GM12892 (cell line): ENCODE measurements around the gene ANKRD44.
A peak's percentile ranks its signal among the peaks of the same experiment; 100 is the strongest.

Experiments
- DNase-seq: peaks from one replicate; pipeline ENCODE4 v3.0.0; 2011; ENCODE audit not compliant: insufficient read length
- FAIRE-seq: peaks from 2 replicates; lab custom pipeline; 2011; peaks lifted over from hg19 to GRCh38; lab: Jason Lieb, UNC
- POLR2A ChIP-seq: IDR thresholded peaks from 2 replicates; pipeline ENCODE4 v1.6.1; 2011; ENCODE audit warnings: low read depth, low read length, control low read depth
- POLR2AphosphoS5 ChIP-seq: IDR thresholded peaks from 2 replicates; pipeline ENCODE4 v1.6.1; 2011; ENCODE audit warnings: low read depth, low read length, control low read depth
- TAF1 ChIP-seq: IDR thresholded peaks from 2 replicates; pipeline ENCODE4 v1.6.1; 2011; ENCODE audit warnings: low read depth, mild to moderate bottlenecking, control low read depth, low read length, borderline replicate concordance

Gene ANKRD44

GRCh38 chr2:196989496-196989895 lies 321.1 kb downstream of the ANKRD44 start:
- DNase-seq (no peak), FAIRE-seq (no peak)
- TF ChIP-seq POLR2AphosphoS5 (no peak), POLR2A (no peak), TAF1 (no peak)

DNA sequence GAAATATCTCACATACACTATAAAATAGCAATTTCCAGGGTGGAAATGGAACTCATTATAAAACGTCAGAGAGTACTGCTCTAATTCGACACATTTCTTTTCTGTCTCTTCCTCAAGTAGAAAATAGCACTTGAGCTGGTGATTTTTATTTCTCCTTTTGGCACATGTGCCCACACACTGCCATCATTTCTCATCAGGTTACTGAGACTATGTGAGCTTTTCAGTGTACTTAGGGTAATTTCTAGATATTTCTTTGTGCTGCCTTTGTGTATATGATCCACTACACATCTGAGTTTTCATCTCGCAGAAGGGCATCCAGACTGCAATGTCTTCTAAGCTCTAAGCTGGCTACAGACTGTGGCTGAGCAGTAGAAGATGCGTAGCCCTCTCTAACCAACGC lies 321.9 kb downstream of the ANKRD44 start:
- FAIRE-seq (no peak), DNase-seq (no peak)
- TF ChIP-seq TAF1, result no peak

- TF ChIP-seq POLR2AphosphoS5 (no peak), TAF1 (no peak), POLR2A (no peak)
- FAIRE-seq (peak; percentile 66), DNase-seq (no peak)
Measured at GRCh38 chr2:196987649-196988364, 322.8 kb downstream of the ANKRD44 start.

DNA sequence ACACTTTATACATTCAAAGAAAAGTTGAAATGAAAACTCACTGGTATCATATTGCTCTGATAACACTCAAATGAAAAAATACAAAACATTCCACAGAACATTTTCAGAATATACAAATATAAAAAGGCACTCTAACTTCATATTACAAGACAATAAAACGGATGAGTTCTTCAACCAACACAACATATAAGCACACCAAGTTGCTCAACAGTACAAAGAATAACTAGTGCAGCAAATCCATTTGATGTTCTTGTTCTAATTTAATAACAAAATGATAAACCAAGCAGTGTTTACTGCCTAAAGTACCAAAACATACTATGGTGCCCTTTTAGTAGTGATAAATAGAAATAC lies 323.3 kb downstream of the ANKRD44 start:
- FAIRE-seq (no peak), DNase-seq (no peak)
- no peak for TF ChIP-seq POLR2AphosphoS5
- no peak for TF ChIP-seq POLR2A
- no peak for TF ChIP-seq TAF1

DNA sequence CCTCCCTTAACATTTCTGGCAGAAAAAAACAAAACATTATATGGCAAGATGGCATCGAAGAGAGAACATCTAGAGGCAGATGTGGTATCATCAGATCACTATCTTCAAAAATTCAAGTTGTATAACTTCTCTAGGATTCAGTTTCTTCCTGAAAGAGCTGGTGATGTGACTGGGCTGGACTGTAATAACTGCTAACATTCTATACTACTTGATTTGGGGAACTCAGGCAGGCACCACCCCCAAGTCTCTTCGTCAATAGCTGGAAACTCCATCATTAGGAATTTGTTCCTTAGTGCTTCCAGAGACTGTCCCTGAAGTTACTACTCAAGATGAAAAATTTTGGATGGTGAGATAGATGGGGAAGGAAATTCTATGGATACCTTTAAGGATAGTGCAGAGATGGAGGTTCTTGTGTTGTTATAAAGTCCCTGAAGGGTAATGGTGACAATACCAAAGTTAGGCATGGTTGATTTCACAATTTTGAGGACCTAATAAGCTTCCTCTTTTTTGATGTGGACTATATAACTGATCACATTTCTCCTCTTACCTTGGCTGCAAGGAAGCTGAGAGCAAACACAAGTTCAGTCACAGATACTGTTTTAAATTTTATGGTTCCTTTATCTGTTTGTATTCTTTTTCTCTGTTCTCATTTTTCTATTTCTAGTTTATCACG lies 324.9 kb downstream of the ANKRD44 start:
- TF ChIP-seq POLR2A, result no peak
- TF ChIP-seq TAF1, result no peak
- no peak for TF ChIP-seq POLR2AphosphoS5
- FAIRE-seq, result no peak
- DNase-seq, result no peak

GRCh38 chr2:196984903-196985302 lies 325.7 kb downstream of the ANKRD44 start:
- DNase-seq (no peak), FAIRE-seq (peak; percentile 9)
- TF ChIP-seq TAF1 (no peak), POLR2AphosphoS5 (no peak), POLR2A (no peak)

- DNase-seq, result no peak
- no peak for TF ChIP-seq TAF1
- TF ChIP-seq POLR2AphosphoS5, result no peak
- TF ChIP-seq POLR2A, result no peak
Measured at GRCh38 chr2:196983934-196984333, 326.6 kb downstream of the ANKRD44 start.

DNA sequence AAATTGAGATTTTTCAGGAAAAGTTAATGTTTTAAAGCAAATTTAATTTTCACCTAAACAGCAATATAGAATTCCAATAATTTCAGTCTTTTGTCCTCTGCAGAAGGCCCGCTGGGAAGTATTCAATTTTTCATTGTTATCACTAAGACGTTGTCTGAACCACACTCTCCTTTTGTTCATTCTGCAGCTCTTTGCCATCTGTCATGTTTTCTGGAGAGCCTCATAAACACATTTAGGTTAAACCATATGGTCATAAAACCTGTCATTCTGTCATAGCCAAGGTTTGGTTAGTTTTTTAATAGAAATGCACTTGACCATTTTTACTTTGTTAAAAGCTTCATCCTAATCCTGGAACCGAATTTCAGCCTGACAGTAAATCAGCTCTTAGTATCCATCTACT lies 330.1 kb downstream of the ANKRD44 start:
- DNase-seq (no peak), FAIRE-seq (no peak)
- TF ChIP-seq TAF1 (no peak), POLR2A (no peak), POLR2AphosphoS5 (no peak)

More at GRCh38 chr2:196983934-196984333, 326.6 kb downstream of the ANKRD44 start:
- FAIRE-seq, result no peak

DNA sequence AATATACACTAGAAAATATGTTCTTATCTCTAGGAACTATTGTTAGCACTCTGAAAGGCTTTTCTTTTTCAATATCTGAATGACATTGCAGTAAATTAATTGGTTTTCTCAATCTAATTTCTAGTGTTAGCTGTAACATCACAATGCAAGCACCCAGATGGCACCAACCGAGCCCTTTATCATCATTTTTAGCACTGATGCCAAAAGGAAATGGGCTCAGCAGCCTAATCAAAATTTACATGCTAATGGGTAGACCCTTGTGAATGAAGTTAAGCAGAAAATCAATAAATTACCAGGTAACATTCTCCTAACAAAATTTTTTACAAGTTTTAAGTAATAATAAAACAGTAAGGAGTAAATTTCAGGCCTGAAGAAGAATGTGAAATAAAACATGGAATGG lies 330.6 kb downstream of the ANKRD44 start:
- no peak for TF ChIP-seq TAF1
- no peak for TF ChIP-seq POLR2A
- no peak for TF ChIP-seq POLR2AphosphoS5
- FAIRE-seq (no peak), DNase-seq (no peak)

DNA sequence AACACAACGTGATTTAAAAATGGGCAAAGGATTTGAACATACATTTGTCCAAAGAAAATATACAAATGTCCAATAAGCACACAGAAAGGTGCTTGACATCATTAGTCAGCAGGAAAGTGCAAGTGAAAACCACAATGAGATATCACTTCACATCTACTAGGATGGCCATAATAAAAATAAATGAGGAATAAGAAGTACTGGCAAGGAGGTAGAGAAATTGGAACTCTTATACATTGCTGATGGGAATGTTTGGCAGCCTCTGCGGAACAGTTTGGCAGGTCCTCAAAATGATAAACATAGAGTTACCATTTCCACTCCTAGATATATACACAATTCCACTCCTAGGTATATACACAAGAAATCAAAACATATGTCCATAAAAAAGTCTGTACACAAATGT lies 333.1 kb downstream of the ANKRD44 start:
- DNase-seq (no peak), FAIRE-seq (no peak)
- TF ChIP-seq POLR2AphosphoS5 (no peak), POLR2A (no peak), TAF1 (no peak)

DNA sequence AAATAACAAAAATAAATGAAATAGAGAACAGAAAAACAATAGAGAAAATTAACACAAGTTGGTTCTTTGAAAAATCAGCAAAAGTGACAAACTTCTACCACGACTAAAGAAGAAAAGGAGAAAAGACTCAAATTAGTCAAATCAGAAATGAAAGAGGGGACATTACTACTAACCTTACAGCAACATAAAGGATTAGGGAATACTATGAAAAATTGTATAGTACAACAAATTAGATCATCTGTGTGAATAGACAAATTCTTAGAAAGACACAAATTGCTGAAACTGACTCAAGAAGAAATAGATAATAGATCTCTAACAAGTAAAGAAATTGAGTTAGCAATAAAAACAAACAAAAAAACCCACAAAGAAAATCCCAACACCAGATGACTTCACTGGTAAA lies 335.6 kb downstream of the ANKRD44 start:
- DNase-seq, result no peak
- no peak for FAIRE-seq
- TF ChIP-seq TAF1, result no peak
- no peak for TF ChIP-seq POLR2A
- no peak for TF ChIP-seq POLR2AphosphoS5
